Subcutaneous preadipocyte (primary cell): ENCODE results near the gene SHISA6. TPM values are rescaled to one million over a fixed set of nuclear protein-coding genes. Genes with fewer than 3 reads are reported as not detected.

Experiments
- total RNA-seq: library from RNA; depleted of rRNA; stranded (reverse); fragments of >200 nt; gene quantifications from 2 replicates; pipeline ENCODE4 v1.2.3, GENCODE V29; 2012

SHISA6 gene
- total RNA-seq = not detected in 2 replicates

DNA sequence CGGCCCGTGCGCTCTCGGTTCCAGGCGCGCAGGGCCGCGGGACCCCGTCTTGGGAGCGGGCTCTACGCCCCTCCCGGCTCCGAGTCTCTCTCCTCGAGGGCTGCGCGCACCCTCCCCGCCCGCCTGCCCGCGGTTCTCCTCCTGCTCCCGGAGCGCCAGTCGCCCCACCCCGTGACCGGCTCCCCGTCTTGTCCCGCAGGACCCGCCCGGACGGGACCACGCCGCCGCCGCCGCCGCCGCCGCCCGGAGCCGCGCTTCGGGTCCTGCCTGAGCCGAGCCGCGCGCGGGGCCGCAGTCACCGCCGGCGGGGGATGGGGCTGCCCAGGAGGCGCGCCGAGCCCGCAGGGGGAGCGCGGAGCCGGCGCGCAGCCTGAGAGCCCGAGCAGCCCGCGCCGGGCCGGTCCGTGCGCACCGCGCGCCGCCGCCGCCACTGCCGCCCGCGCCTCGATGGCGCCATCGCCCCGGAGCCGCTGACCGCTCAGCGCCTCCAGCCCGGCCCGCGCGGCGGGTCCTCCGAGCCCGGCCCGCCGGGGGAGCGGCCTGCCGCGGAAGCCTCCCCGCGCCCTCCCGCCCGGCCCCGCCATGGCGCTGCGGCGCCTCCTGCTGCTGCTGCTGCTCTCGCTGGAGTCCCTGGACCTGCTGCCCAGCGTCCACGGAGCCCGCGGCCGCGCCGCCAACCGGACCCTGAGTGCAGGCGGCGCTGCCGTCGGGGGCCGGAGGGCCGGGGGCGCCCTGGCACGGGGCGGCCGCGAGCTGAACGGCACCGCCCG, at the start of gene SHISA6:
SHISA6 (plus strand) TSS at position 373 of the 770 bp plus-strand sequence.

GRCh38 chr17:11598274-11599221, 357.5 kb downstream of the SHISA6 start, which contains the start of gene DNAH9:
Gene DNAH9, plus strand, starts transcription at chr17:11598470. Its CDS starts 29 bp downstream, at chr17:11598499.

